Measurements from ENCODE around the gene BCAS3.
"Not testable (repeated sequence)": the region's sequence is repeated elsewhere in the genome, so short reads cannot be mapped to it uniquely, and the experiment has no call there.

Gene BCAS3

DNA sequence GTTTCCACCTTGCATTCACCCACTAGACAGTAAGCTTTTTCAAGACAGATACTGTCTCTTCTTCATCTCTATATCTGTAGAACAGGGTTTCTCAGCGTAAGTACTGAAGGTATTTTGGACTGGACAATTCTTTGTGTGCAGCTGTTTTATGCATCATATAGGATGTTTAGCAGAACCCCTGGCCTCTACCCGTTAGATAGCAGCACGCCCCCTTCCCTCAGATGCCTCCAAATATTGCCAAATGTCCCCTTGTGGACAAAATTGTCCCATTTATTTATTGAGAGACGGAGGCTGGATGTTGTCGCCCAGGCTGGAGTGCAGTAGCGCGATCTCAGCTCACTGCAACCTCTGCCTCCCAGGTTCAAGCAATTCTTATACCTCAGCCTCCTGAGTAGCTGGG, 458.6 kb downstream of the BCAS3 start:
- no peak for DNase-seq

- no peak for DNase-seq
Observed at GRCh38 chr17:61139219-61139618, 461.6 kb downstream of the BCAS3 start.

DNA sequence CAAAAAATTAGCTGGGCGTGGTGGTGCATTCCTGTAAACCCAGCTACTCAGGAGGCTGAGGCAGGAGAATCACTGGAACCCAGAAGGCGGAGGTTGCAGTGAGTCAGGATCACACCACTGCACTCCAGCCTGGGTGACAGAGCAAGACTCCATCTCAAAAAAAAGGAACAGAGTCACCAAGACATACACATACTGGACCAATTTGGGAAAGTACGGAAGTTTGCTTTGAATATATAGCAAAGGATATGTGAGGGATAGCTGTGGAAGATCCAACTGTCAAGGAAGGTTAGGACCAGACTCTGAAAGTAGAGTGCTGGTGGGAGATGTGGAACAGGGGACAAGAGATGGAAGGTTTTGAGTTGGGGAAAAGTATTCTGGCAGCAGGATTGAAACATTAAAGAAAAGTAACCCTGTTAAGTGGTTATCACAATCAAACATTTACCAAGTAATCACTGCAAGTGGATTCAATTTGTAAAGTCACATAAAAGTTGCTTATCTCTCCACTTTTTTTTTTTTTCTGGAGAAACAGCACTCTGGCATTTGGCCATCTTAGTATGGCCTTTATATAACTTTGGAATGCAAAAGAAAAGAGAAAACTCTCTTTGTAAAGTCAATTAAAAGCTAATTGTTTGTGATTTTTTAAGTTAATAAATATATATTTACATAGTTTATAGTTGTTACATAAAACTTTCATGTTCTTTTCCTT, 462.6 kb downstream of the BCAS3 start:
- no peak for DNase-seq

GRCh38 chr17:61143026-61143425, 465.4 kb downstream of the BCAS3 start:
- no peak for DNase-seq

- no peak for DNase-seq
Observed at GRCh38 chr17:61144137-61144536, 466.5 kb downstream of the BCAS3 start.

GRCh38 chr17:61144617-61145564, 467.2 kb downstream of the BCAS3 start:
- peak in 1 of 2 experiments; percentile 5 for DNase-seq

DNA sequence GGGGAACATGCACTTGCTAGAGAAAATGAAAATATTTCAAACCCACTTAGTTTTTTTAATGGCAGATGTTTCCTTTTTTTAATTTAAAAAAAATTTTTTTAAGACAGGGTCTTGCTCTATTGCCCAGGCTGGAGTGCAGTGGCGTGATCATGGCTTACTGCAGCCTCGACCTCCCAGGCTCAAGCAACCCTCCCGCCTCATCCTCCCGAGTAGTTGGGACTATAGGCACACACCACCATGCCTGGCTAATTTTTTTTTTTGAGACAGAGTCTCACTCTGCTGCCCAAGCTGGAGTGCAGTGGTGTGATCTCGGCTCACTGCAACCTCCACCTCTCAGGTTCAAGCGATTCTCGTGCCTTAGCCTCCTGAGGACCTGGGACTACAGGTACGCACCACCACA, 469.2 kb downstream of the BCAS3 start:
- DNase-seq: not testable (repeated sequence)

GRCh38 chr17:61149106-61149825, 471.6 kb downstream of the BCAS3 start:
- DNase-seq: no peak

DNA sequence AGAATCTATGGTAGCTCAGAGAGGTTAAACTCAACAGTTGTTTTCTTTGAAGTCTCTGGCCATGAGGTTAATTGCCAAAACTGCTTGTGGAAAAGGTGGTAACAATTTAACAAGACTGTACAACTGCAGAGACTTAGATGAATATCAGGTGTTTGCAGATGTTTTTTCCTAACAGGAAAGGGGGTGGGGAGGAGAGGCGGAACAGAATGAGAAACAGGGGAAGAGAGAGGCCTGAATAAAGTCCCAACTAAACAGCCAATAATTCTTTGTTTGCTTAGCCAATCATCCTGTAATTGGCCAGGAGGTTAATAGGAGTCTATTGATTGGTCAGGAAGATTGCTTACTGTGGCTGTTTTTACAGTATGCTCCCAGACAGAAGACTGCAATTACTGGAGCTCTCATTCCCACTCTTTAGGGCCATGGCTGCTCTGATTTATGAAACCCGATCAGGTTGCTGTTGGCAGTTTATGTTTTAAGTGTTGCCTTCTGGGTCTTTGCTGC, 472.3 kb downstream of the BCAS3 start:
- no peak for DNase-seq

GRCh38 chr17:61150686-61151299, 473.1 kb downstream of the BCAS3 start:
- no peak for DNase-seq

DNA sequence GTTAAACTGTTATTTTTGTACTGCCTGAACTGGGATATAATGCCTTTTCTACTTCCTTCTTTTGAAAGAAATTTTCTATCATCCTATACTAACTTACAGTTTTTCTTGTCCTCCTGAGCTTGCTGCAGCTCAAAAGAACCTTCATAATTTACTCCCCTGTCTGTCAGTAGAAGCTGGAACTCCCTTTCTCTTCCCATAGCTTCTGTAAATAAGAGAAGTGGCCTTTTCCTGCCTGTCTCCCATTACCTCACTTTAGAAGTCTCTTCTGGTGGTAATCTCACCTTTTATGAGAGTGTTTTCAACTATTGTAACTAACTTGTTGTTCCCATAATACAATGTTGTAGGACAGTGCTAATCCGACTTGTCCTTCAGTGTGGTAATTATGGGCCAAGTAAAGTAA, 475.2 kb downstream of the BCAS3 start:
- no peak for DNase-seq

DNA sequence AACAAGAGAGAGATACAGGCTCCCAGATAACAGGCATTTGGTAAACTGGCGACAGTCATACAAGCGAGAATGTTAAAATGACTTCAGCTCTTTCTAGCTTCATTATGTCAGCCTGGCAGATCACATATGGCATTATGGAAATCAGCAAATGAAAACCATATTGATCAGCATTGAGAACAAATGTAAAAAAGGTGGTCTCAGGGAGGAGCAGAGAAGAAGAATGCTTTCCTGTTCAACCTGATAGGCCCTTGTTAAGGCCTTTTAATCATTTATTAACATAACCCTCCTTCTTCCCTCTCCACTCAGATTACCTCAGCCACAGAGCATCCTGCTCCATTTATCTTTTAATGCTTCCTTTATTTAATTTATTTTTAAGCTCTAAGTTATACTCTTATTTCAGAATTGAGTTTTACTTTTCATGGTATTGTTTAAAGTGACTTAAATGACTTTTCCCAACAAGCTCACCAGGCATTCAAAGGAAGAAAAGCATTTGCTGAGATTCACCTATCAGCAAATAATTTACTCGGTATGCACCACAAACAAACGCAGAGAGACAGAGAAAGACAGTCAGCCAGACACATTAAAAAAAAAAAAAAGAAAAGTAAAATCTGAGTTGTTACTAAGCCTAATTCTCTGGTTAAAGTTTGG, 478.1 kb downstream of the BCAS3 start:
- DNase-seq: no peak

DNA sequence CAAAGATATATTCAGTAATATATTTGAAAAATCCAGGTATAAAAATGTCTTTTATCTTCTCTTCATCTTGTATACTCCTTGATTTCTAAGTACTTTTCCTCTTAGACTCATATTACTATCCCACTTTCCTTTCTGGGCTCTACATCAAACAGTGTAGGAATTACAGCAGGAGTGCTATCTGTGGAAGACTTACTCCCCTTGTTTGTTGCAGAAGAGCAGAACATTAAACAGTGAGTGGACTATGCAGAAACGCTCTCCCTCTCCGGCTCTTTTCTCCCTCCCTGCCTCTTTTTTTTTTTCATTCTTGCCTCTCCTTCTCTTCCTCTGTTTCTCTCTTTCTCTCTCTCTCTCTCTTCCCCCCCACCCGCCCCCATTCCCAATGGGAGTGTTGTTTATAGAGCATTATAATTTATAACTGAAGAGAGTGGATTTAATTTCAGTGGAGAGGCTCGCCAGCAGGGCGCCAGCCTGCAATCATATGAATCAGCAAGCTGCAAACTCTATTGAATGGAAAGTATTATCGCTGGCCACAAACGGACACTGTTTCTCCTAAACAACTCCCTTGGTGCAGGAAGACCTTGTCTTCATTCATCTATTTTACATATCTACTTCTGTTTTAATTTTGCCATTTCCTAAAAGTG, 479.7 kb downstream of the BCAS3 start:
- DNase-seq: no peak

- no peak for DNase-seq
Observed at GRCh38 chr17:61158376-61158775, 480.7 kb downstream of the BCAS3 start.

DNA sequence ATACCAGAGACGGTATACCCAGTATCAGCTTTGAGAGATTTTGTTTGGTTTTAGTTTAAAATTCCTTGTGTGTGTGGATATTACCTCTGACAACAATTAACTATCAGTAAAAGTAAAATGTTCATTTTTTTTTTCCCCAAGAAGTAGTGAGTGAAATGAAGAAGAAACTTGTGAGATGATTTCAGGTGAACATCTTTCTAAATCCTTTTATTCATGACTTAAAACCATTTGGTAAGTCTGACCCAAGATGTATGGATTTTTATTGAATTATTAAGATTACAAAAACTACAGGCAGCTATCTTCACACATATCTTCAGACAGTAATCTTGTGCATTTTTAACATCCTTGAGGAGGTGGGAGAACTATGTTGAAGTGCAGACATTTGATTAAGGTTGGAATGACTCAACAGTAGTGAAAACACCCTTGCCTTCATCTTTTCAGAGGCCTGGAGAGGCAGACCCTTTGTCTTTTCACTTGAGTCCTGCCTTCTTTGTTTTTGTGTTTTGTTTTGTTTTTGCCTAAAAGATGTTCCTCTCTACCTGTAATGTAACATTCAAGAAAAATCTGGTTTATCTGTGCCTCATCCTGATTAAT, 481.7 kb downstream of the BCAS3 start:
- DNase-seq: no peak

DNA sequence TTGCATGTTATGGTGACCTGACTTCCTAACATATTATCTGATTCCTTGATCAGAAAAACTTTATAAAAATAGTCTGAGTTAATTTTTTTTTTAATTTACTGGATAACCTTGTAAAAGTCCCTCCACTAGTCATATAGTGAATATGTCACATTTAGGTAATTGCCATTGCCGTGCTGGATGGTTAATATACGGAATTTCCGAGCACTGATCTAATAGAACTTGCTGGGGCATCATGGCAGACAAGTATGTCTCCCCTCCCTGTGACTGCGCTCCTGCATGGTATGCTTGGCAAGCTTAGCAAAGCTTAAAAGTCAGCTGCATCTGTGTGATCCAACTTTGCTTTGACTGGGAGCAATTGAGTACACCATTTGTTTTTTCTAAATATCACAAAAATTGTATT, 482.6 kb downstream of the BCAS3 start:
- DNase-seq: no peak

DNA sequence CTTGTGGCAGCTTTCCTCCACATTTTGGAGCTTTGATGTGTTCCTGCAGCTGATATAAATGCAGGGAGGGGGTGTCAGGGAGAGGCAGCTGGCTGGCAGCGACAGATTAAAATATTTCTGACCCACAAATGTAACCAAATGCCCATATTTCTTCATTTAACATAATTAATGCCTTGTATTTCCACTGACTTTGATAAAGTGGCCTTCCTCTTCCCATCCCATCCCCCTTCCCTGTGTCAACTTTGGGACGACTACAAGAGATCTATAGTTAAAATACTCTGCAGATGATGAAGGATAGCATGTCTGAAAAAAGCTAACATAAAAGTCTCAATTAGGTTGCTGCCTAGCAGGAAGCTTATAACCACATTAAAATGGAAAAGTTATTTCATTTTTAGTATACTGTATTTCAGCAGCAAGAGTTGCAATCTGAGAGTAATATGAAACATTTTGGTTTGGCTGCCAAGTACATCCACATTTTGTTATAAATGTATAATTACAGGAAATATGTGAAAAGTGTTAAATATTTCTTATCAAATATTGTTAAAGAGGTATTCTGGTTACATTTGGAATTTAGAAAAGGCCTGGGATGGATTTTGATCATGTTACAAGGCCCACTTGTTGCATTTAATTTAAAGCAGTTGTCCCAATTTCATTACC, 483.3 kb downstream of the BCAS3 start:
- no peak for DNase-seq

GRCh38 chr17:61161615-61162134, 484.0 kb downstream of the BCAS3 start:
- DNase-seq: no peak

GRCh38 chr17:61164517-61164916, 486.9 kb downstream of the BCAS3 start:
- DNase-seq: no peak

DNA sequence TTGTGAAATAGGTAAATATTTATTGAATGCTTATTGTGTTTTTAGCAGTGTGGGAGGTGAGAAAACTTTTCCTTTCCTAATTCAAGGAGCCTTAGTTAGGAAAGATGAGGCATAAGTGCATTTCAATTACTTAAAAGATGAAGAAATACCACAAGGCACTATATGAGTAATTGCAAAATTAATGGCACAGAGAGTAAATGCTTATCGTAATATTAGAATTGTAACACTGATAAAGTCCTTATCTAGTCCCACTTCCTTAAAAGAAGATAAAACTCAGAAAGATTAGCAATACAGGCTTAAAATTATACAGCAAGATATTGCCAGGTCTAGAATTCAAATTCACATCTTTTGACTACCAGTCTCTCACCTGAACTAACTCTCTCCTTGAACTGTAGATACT, 489.4 kb downstream of the BCAS3 start:
- no peak for DNase-seq

- DNase-seq: no peak
Observed at GRCh38 chr17:61168506-61168905, 490.9 kb downstream of the BCAS3 start.

Measured in NCI-H446 (cell line).